ENCODE results near the gene GRID2IP.

DNA sequence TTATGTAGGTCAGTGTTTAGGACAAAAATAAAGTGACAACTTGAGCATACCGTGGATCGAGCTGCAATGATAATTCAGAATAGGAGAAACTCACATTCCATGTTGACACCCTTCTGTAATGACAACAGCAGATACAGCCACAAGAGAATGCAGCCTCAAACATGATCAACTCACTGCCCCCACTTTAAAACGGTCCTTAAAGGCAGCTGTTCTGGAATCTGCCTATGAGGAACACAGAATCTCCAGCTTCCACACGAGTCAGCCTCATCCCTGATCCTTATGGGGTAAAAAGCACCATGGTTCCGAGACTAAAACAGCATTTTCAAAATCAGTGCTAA lies 71.0 kb downstream of the GRID2IP start:
- no peak for TF ChIP-seq ZNF785 (tag by site-specific recombination; IDR thresholded peaks at IDR 0.05)
- TF ChIP-seq, protein P1, sequence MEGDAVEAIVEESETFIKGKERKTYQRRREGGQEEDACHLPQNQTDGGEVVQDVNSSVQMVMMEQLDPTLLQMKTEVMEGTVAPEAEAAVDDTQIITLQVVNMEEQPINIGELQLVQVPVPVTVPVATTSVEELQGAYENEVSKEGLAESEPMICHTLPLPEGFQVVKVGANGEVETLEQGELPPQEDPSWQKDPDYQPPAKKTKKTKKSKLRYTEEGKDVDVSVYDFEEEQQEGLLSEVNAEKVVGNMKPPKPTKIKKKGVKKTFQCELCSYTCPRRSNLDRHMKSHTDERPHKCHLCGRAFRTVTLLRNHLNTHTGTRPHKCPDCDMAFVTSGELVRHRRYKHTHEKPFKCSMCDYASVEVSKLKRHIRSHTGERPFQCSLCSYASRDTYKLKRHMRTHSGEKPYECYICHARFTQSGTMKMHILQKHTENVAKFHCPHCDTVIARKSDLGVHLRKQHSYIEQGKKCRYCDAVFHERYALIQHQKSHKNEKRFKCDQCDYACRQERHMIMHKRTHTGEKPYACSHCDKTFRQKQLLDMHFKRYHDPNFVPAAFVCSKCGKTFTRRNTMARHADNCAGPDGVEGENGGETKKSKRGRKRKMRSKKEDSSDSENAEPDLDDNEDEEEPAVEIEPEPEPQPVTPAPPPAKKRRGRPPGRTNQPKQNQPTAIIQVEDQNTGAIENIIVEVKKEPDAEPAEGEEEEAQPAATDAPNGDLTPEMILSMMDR (tag by site-specific recombination; IDR thresholded peaks at IDR 0.05) = no peak
- TF ChIP-seq ATF2 (tag by site-specific recombination; IDR thresholded peaks at IDR 0.05; ENCODE audit: low read depth) = no peak
- no peak for TF ChIP-seq ZNF555 (tag by site-specific recombination; conservative IDR thresholded peaks at IDR 0.05)
- no peak for TF ChIP-seq PRDM1 (tag by site-specific recombination; IDR thresholded peaks at IDR 0.05)
- no peak for TF ChIP-seq ZNF394 (tag by site-specific recombination; IDR thresholded peaks at IDR 0.05; ENCODE audit: borderline replicate concordance)
- no peak for TF ChIP-seq ZNF639 (tag by site-specific recombination; IDR thresholded peaks at IDR 0.05)
- no peak for TF ChIP-seq SCRT1 (tag by site-specific recombination; IDR thresholded peaks at IDR 0.05; ENCODE audit: borderline replicate concordance)
- no peak for TF ChIP-seq ZNF514 (tag by site-specific recombination; IDR thresholded peaks at IDR 0.05)

Measured in HEK293 (cell line).